HEK293 (cell line): ENCODE measurements around the gene SUPT5H.

Experiments
- ELK4 ChIP-seq: IDR thresholded peaks from 2 replicates; pipeline ENCODE4 v1.6.1; 2011; ENCODE audit warnings: mild to moderate bottlenecking, low read depth, low read length, borderline replicate concordance
- GLIS1 ChIP-seq: fragments of 450-650 bp; formaldehyde crosslinking; IDR thresholded peaks from 2 replicates; pipeline ENCODE4 v1.5.1; 2016; ENCODE audit warnings: missing biosample characterization, missing genetic modification characterization
- KLF1 ChIP-seq: fragments of 450-650 bp; formaldehyde crosslinking; IDR thresholded peaks from 2 replicates; pipeline ENCODE4 v1.5.1; 2016; ENCODE audit warnings: missing biosample characterization, missing genetic modification characterization
- KLF10 ChIP-seq: fragments of 450-650 bp; IDR thresholded peaks from 2 replicates; pipeline ENCODE4 v1.5.1; 2018; ENCODE audit warnings: missing biosample characterization, mild to moderate bottlenecking, missing genetic modification characterization
- REST ChIP-seq: fragments of 450-650 bp; formaldehyde crosslinking; IDR thresholded peaks from 2 replicates; pipeline ENCODE4 v1.5.1; 2016; ENCODE audit warnings: missing biosample characterization, missing genetic modification characterization
- TRIM28 ChIP-seq: IDR thresholded peaks from 2 replicates; pipeline ENCODE4 v1.6.1; 2011; ENCODE audit warnings: low read length, control low read depth, borderline replicate concordance
- ZBTB10 ChIP-seq: fragments of 450-650 bp; formaldehyde crosslinking; IDR thresholded peaks from 2 replicates; pipeline ENCODE4 v1.5.1; 2016; ENCODE audit warnings: missing biosample characterization, missing genetic modification characterization
- ZBTB48 ChIP-seq: fragments of 450-650 bp; formaldehyde crosslinking; IDR thresholded peaks from 2 replicates; pipeline ENCODE4 v1.5.1; 2016; ENCODE audit warnings: missing biosample characterization, missing genetic modification characterization
- ZFHX2 ChIP-seq: fragments of 450-650 bp; formaldehyde crosslinking; conservative IDR thresholded peaks from 2 replicates; pipeline ENCODE4 v1.5.1; 2016; ENCODE audit warnings: missing biosample characterization, missing genetic modification characterization
- ZNF112 ChIP-seq: fragments of 450-650 bp; formaldehyde crosslinking; IDR thresholded peaks from 2 replicates; pipeline ENCODE4 v1.5.0; 2017; ENCODE audit warnings: missing biosample characterization, missing genetic modification characterization
- ZNF140 ChIP-seq: fragments of 450-650 bp; formaldehyde crosslinking; IDR thresholded peaks from 2 replicates; pipeline ENCODE4 v1.5.1; 2016; ENCODE audit warnings: missing biosample characterization, missing genetic modification characterization
- ZNF157 ChIP-seq: fragments of 450-650 bp; formaldehyde crosslinking; IDR thresholded peaks from 2 replicates; pipeline ENCODE4 v1.5.1; 2016; ENCODE audit warnings: missing biosample characterization, missing genetic modification characterization
- ZNF174 ChIP-seq: fragments of 450-650 bp; formaldehyde crosslinking; IDR thresholded peaks from 2 replicates; pipeline ENCODE4 v1.5.0; 2017; ENCODE audit warnings: missing biosample characterization, mild to moderate bottlenecking, missing genetic modification characterization
- ZNF292 ChIP-seq: fragments of 450-650 bp; formaldehyde crosslinking; IDR thresholded peaks from 2 replicates; pipeline ENCODE4 v1.5.1; 2016; ENCODE audit warnings: low read depth, missing biosample characterization, missing genetic modification characterization, borderline replicate concordance
- ZNF37A ChIP-seq: fragments of 450-650 bp; IDR thresholded peaks from 2 replicates; pipeline ENCODE4 v1.5.1; 2018; ENCODE audit warnings: missing biosample characterization, missing genetic modification characterization
- ZNF391 ChIP-seq: fragments of 450-650 bp; formaldehyde crosslinking; IDR thresholded peaks from 2 replicates; pipeline ENCODE4 v1.5.1; 2016; ENCODE audit warnings: low read depth, missing biosample characterization, missing genetic modification characterization, borderline replicate concordance
- ZNF394 ChIP-seq: fragments of 450-650 bp; formaldehyde crosslinking; IDR thresholded peaks from 2 replicates; pipeline ENCODE4 v1.5.1; 2016; ENCODE audit warnings: missing biosample characterization, missing genetic modification characterization, mild to moderate bottlenecking, moderate library complexity, borderline replicate concordance
- ZNF426 ChIP-seq: fragments of 450-650 bp; formaldehyde crosslinking; IDR thresholded peaks from 2 replicates; pipeline ENCODE4 v1.5.1; 2017; ENCODE audit warnings: missing biosample characterization, missing genetic modification characterization, mild to moderate bottlenecking, inconsistent platforms, moderate library complexity
- ZNF488 ChIP-seq: fragments of 450-650 bp; formaldehyde crosslinking; IDR thresholded peaks from 2 replicates; pipeline ENCODE4 v1.5.1; 2016; ENCODE audit warnings: missing biosample characterization, missing genetic modification characterization
- ZNF513 ChIP-seq: fragments of 450-650 bp; IDR thresholded peaks from 2 replicates; pipeline ENCODE4 v1.5.1; 2018; ENCODE audit warnings: missing biosample characterization, missing genetic modification characterization
- ZNF571 ChIP-seq: fragments of 450-650 bp; formaldehyde crosslinking; IDR thresholded peaks from 2 replicates; pipeline ENCODE4 v1.5.0; 2017; ENCODE audit warnings: missing biosample characterization, missing genetic modification characterization
- ZNF645 ChIP-seq: fragments of 450-650 bp; formaldehyde crosslinking; IDR thresholded peaks from 2 replicates; pipeline ENCODE4; 2016; ENCODE audit warnings: missing biosample characterization, missing genetic modification characterization
- ZNF704 ChIP-seq: fragments of 450-650 bp; formaldehyde crosslinking; IDR thresholded peaks from 2 replicates; pipeline ENCODE4 v1.5.1; 2016; ENCODE audit warnings: missing biosample characterization, missing genetic modification characterization
- ZNF747 ChIP-seq: fragments of 450-650 bp; formaldehyde crosslinking; IDR thresholded peaks from 2 replicates; pipeline ENCODE4 v1.5.1; 2016; ENCODE audit warnings: missing biosample characterization, missing genetic modification characterization
- ZNF776 ChIP-seq: fragments of 450-650 bp; formaldehyde crosslinking; IDR thresholded peaks from 2 replicates; pipeline ENCODE4 v1.5.0; 2017; ENCODE audit warnings: missing biosample characterization, missing genetic modification characterization, borderline replicate concordance
- ZSCAN30 ChIP-seq: fragments of 450-650 bp; IDR thresholded peaks from 2 replicates; pipeline ENCODE4 v1.5.1; 2018; ENCODE audit warnings: missing biosample characterization, mild to moderate bottlenecking, missing genetic modification characterization, moderate library complexity
- ZSCAN4 ChIP-seq: fragments of 450-650 bp; formaldehyde crosslinking; IDR thresholded peaks from 2 replicates; pipeline ENCODE4 v1.5.1; 2017; ENCODE audit warnings: missing biosample characterization, missing genetic modification characterization

SUPT5H gene

GRCh38 chr19:39413272-39413910, 32.0 kb upstream of the SUPT5H start (continued):
- peak; percentile 48 for TF ChIP-seq ZBTB10
- TF ChIP-seq GLIS1 = peak; percentile 95
- TF ChIP-seq ZNF112 (tag by site-specific recombination) = no peak
- TF ChIP-seq ZNF571 = no peak
- 0 out of 2 replicates have a peak, but pooled peaks have one; percentile 26 for TF ChIP-seq ZNF645 (tag by site-specific recombination)
- no peak for TF ChIP-seq ZNF174 (tag by site-specific recombination)
- TF ChIP-seq ELK4 = no peak
- peak; percentile 68; the same call in 1 of the 2 replicates for TF ChIP-seq KLF1 (tag by site-specific recombination)
- no peak for TF ChIP-seq ZNF776
- TF ChIP-seq ZNF704 (tag by site-specific recombination) = no peak
- no peak for TF ChIP-seq ZNF426 (tag by site-specific recombination)
- no peak for TF ChIP-seq ZNF391 (tag by site-specific recombination)
- TF ChIP-seq ZNF488 (tag by site-specific recombination) = no peak
- TF ChIP-seq ZFHX2 (tag by site-specific recombination) = peak; percentile 96
- no peak for TF ChIP-seq ZSCAN4 (tag by site-specific recombination)
- no peak for TF ChIP-seq ZNF394
- no peak for TF ChIP-seq ZNF292 (tag by site-specific recombination)
- no peak; the same call in 1 of the 2 replicates for TF ChIP-seq KLF10
- no peak for TF ChIP-seq TRIM28
- no peak for TF ChIP-seq ZNF513 (tag by site-specific recombination)
- no peak for TF ChIP-seq ZSCAN30 (tag by site-specific recombination)
- no peak for TF ChIP-seq ZNF140 (tag by site-specific recombination)
- TF ChIP-seq ZNF157 (tag by site-specific recombination) = no peak
- no peak for TF ChIP-seq ZNF747 (tag by site-specific recombination)
- peak; percentile 100 for TF ChIP-seq ZBTB48 (tag by site-specific recombination)
- no peak for TF ChIP-seq ZNF37A
- TF ChIP-seq REST (tag by site-specific recombination) = no peak
